Ovary (tissue), 9 donors: ENCODE results near the gene GRIK1. TPM values are rescaled to one million over a fixed set of nuclear protein-coding genes. Genes with fewer than 3 reads are reported as not detected.

ENCODE experiments used
- DNase-seq, 5 donors: peaks; one replicate each; pipeline ENCODE4 v3.0.0-alpha.2; 2019 to 2020
- H3K27ac ChIP-seq, 2 donors: fragments of 200-600 bp; one replicate each; pipeline versions ENCODE4 v1.5.1 to v1.8.0; 2019 to 2022
- H3K27me3 ChIP-seq: fragments of 200-600 bp; one replicate; pipeline ENCODE4 v1.8.0; 2022
- H3K36me3 ChIP-seq: fragments of 200-600 bp; sonication (generic); one replicate; pipeline ENCODE4 v1.5.1; 2019
- H3K4me1 ChIP-seq: one replicate; pipeline ENCODE4 v1.8.1; 2013; ENCODE audit warnings: mild to moderate bottlenecking, moderate library complexity; ENCODE audit not compliant: insufficient read depth
- H3K4me3 ChIP-seq: fragments of 200-600 bp; sonication (generic); one replicate; pipeline ENCODE4 v1.5.1; 2017
- H3K9me3 ChIP-seq, 2 donors: fragments of 200-600 bp in 1 of 2; sonication (generic) in 1 of 2; one replicate each; pipeline versions ENCODE4 v1.5.1 to v1.8.1; 2013 to 2019; ENCODE audit warnings: mild to moderate bottlenecking in 1 of 2, moderate library complexity in 1 of 2
- EP300 ChIP-seq: sonication (generic); formaldehyde crosslinking; IDR thresholded peaks from one replicate; pipeline ENCODE4 v1.6.1; 2017; ENCODE audit warnings: antibody characterized with exemption
- POLR2A ChIP-seq: fragments of 450-650 bp; IDR thresholded peaks from one replicate; pipeline ENCODE4 v1.6.1; 2017; ENCODE audit warnings: antibody characterized with exemption, mild to moderate bottlenecking, moderate library complexity
- WGBS, 3 donors: extraction: QIAGEN DNeasy Blood & Tissue Kit in 1 of 3; methylation state at CpG; one replicate each; pipeline versions ENCODE4 v1.1.5 to v1.1.7; 2013 to 2017; 5-methylcytosine and 5-hydroxymethylcytosine counted together
- intact Hi-C, 4 donors: fragments of 100-400 bp; cut with DNase I; formaldehyde crosslinking; loops; one replicate each; pipeline versions ENCODE4 v1.11.0 to v1.15.1; 2022 to 2023
- polyA plus RNA-seq, 2 donors: library from polyadenylated mRNA; stranded (reverse); fragments of 200-250 nt in 1 of 2; fragments of 350-450 nt in 1 of 2; fragmentation: Illumina TruSeq in 1 of 2; extraction: RNeasy Lipid Tissue Mini Kit (QIAGEN cat#74804) in 1 of 2; gene quantifications; one replicate each; pipeline ENCODE4 v1.2.3, GENCODE V29; 2013 to 2014
- total RNA-seq, 7 donors: library from RNA; depleted of rRNA in 2 of 7; stranded (reverse); fragments of >200 nt in 2 of 7; fragmentation: NEBNext Ultra II Directional in 3 of 7; extraction: Animal tissue kit (Norgen Biotek cat#: 25700) in 3 of 7; gene quantifications; one replicate each; pipeline versions ENCODE4 v1.1.0 to v1.2.4, GENCODE V29; 2016 to 2023
- TF ChIP-seq, protein P1 (sequence below), 3 donors: fragments of 450-650 bp in 2 of 3; fragments of 200-600 bp in 1 of 3; IDR thresholded peaks; one replicate each; pipeline versions ENCODE4 v1.5.1 to v1.8.0; 2016 to 2022; ENCODE audit warnings: antibody characterized with exemption in 3 of 3, mild to moderate bottlenecking in 1 of 3
- donor health status: DM: no; HTN: no; CAD: no; lungs with moderate emphysema.
- donor health status: DM: no; HTN: no; CAD: no.
- donor health status: Bipolar disorder and iron deficiency.
- donor health status: DM: yes; HTN: yes; CAD: no.
- donor health status: DM: no; HTN: no; CAD: no.
- donor health status: DM: yes; HTN: yes; CAD: no.

Gene GRIK1
- total and polyA plus RNA-seq, 9 donors = 0.15 to 1.3 (median 0.34) TPM; not detected in 4

DNA sequence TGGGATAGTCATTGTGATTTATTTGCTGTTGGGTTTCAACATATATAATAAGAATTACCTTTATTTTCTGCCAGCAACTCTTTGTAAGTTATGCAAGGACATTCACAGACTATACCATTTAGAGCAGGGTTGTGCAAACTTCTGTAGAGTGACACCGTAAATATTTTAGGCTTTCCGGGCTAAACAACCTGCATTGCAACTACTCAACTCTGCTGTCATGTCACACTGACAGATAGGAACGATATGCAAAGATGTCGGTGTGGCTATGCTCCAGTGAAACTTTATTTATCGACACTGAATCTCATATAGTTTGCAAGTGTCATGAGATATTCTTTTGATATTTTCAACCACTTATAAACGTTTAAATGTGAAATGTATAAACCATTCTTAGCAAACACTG is 430.7 kb downstream of the GRIK1 start:
- H3K9me3 ChIP-seq = no peaks in the 10 kb centered on the region
- no peaks in the 10 kb centered on the region for H3K36me3 ChIP-seq
- no peak overlapping the region for H3K27ac ChIP-seq
- intact Hi-C loops = no loop called here
- H3K4me1 ChIP-seq = no peaks in the 10 kb centered on the region
- TF ChIP-seq, protein P1, sequence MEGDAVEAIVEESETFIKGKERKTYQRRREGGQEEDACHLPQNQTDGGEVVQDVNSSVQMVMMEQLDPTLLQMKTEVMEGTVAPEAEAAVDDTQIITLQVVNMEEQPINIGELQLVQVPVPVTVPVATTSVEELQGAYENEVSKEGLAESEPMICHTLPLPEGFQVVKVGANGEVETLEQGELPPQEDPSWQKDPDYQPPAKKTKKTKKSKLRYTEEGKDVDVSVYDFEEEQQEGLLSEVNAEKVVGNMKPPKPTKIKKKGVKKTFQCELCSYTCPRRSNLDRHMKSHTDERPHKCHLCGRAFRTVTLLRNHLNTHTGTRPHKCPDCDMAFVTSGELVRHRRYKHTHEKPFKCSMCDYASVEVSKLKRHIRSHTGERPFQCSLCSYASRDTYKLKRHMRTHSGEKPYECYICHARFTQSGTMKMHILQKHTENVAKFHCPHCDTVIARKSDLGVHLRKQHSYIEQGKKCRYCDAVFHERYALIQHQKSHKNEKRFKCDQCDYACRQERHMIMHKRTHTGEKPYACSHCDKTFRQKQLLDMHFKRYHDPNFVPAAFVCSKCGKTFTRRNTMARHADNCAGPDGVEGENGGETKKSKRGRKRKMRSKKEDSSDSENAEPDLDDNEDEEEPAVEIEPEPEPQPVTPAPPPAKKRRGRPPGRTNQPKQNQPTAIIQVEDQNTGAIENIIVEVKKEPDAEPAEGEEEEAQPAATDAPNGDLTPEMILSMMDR (IDR thresholded peaks at IDR 0.05) = no peak
- TF ChIP-seq EP300 (no peak), POLR2A (no peak)
- 68 to 70% (median 69%) methylated on average over 6 of the region's 6 CpGs for WGBS, 3 donors
- H3K4me3 ChIP-seq = no peak overlapping the region
- no peak for DNase-seq
- no peaks in the 10 kb centered on the region for H3K27me3 ChIP-seq

DNA sequence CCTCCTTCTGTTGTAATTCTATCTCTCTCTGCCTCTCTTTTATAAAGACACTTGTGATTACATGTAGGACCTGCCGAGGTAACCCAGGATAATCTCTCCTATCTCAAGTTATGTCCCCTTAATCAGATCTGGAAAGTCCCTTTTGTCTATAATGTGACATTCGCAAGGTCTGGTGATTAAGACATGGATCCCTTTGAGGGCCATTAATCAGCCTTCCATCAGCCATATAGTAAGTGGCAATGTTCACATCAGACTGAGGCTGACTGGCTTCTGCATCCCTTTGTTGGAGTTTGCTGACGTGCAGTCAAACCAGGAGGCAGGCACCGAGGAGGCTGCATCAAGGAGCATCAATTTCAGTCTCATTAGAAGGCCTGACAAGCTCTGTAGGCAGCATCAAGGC is 431.5 kb downstream of the GRIK1 start:
- TF ChIP-seq POLR2A = no peak
- TF ChIP-seq, protein P1 (IDR thresholded peaks at IDR 0.05) = no peak
- TF ChIP-seq EP300 = no peak
- no peaks in the 10 kb centered on the region for H3K4me1 ChIP-seq
- no peaks in the 10 kb centered on the region for H3K36me3 ChIP-seq
- DNase-seq = no peak
- no peak overlapping the region for H3K4me3 ChIP-seq
- no peaks in the 10 kb centered on the region for H3K27me3 ChIP-seq
- H3K27ac ChIP-seq = no peak overlapping the region
- intact Hi-C loops = no loop called here
- no peaks in the 10 kb centered on the region for H3K9me3 ChIP-seq
- 79 to 91% (median 85%) methylated on average over 4 of the region's 4 CpGs for WGBS, 3 donors

DNA sequence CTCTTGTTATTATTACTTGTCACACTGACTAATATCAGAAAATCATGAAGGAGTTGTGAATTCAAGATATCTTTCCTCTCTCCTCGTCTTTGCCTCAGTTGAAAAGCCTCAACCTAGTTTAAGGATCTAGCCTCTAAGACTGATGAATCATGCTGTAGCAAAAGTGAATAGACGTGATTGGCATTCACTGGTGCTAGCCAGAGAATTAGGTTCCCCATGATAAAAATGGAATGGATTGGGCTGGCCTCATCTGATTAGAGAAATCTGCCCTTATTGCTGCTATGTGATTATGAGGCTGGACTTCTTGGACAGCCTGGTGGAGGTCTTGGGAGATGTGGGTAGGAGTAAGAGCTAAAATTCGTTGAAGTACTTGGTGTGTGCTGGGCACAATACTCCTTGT is 432.8 kb downstream of the GRIK1 start:
- Histone ChIP-seq H3K9me3 (no peaks in the 10 kb centered on the region), H3K27ac (no peak overlapping the region), H3K36me3 (no peaks in the 10 kb centered on the region), H3K4me3 (no peak overlapping the region), H3K27me3 (no peaks in the 10 kb centered on the region), H3K4me1 (no peaks in the 10 kb centered on the region)
- DNase-seq = no peak
- 82 to 87% (median 86%) methylated on average over 3 of the region's 3 CpGs for WGBS, 3 donors
- intact Hi-C loops = no loop called here
- TF ChIP-seq, protein P1 (IDR thresholded peaks at IDR 0.05) = no peak
- TF ChIP-seq POLR2A (no peak), EP300 (no peak)

DNA sequence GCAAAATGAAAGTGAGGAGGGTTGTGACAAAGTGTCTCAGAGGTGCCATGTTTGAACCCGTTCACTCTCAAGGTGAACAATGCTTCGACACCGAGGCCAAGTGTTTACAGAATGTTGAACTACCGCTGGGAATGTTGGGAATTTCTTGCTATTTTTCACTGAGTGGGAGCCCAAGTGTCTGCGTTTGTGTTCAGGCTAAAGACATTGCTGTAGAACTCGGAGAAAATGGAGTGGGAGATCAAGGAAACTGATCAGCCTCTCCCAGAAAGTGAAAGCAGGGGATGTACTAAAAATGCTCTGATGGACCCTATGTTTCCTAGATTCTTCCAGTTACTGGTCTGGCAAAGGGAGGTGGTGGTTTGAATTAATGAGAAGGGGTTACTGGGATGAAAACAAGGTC is 433.6 kb downstream of the GRIK1 start:
- no peak overlapping the region for H3K27ac ChIP-seq
- H3K4me1 ChIP-seq = no peaks in the 10 kb centered on the region
- WGBS, 3 donors = 55 to 75% (median 73%) methylated on average over 6 of the region's 6 CpGs
- intact Hi-C loops = no loop called here
- no peak for DNase-seq
- H3K4me3 ChIP-seq = no peak overlapping the region
- TF ChIP-seq POLR2A (no peak), EP300 (no peak)
- TF ChIP-seq, protein P1 (IDR thresholded peaks at IDR 0.05) = no peak
- H3K9me3 ChIP-seq = no peaks in the 10 kb centered on the region
- no peaks in the 10 kb centered on the region for H3K27me3 ChIP-seq
- H3K36me3 ChIP-seq = no peaks in the 10 kb centered on the region
